HEK293 (cell line): Measurements from ENCODE around the gene SULT1C4.

ENCODE experiments used
- CTCF ChIA-PET: fragments of 350-600 bp; formaldehyde crosslinking; extraction: SDS; loops from one replicate; lab custom pipeline; 2021; ENCODE audit warnings: antibody characterized with exemption; lab: Yijun Ruan, JAX
- POLR2A ChIA-PET: fragments of 300-600 bp; formaldehyde crosslinking; extraction: SDS; loops from one replicate; lab custom pipeline; 2020; ENCODE audit warnings: antibody characterized with exemption, inconsistent platforms; lab: Yijun Ruan, JAX
- H3K27ac ChIP-seq: fragments of 200-500 bp; sonication (Bioruptor generic); 2 replicates; pipeline ENCODE4 v1.5.1; 2014; ENCODE audit warnings: low read depth, low read length, control low read depth, inconsistent platforms; ENCODE audit errors: extremely low read depth
- H3K36me3 ChIP-seq, 2 experiments: fragments of 200-500 bp in 1 of 2; sonication (Bioruptor generic) in 1 of 2; 1 replicate in 1 of 2; 2 replicates in 1 of 2; pipeline ENCODE4 v1.5.1; 2014 to 2017; ENCODE audit warnings: inconsistent platforms in 2 of 2, low read length in 2 of 2; ENCODE audit not compliant: control insufficient read depth in 2 of 2, insufficient read depth in 1 of 2
- H3K4me1 ChIP-seq: fragments of 200-500 bp; sonication (Bioruptor generic); 2 replicates; pipeline ENCODE4 v1.5.1; 2014; ENCODE audit warnings: mild to moderate bottlenecking, low read length, inconsistent platforms; ENCODE audit not compliant: control insufficient read depth, insufficient read depth
- H3K4me3 ChIP-seq: 2 replicates; pipeline ENCODE4 v1.5.1; 2011; ENCODE audit warnings: low read depth, mild to moderate bottlenecking, control low read depth, low read length, moderate library complexity
- H3K9me3 ChIP-seq: fragments of 200-500 bp; sonication (Bioruptor generic); 2 replicates; pipeline ENCODE4 v1.5.1; 2014; ENCODE audit warnings: low read depth, low read length, inconsistent platforms; ENCODE audit not compliant: control insufficient read depth, insufficient read depth
- GLI4 ChIP-seq: fragments of 450-650 bp; formaldehyde crosslinking; IDR thresholded peaks from 2 replicates; pipeline ENCODE4 v1.5.1; 2016; ENCODE audit warnings: missing biosample characterization, missing genetic modification characterization
- HOXD13 ChIP-seq: sonication (generic); formaldehyde crosslinking; IDR thresholded peaks from 2 replicates; pipeline ENCODE4 v1.8.0; 2022; ENCODE audit warnings: missing genetic modification reagents, borderline replicate concordance
- INSM2 ChIP-seq: fragments of 450-650 bp; formaldehyde crosslinking; IDR thresholded peaks from 2 replicates; pipeline ENCODE4 v1.5.1; 2016; ENCODE audit warnings: missing biosample characterization, missing genetic modification characterization
- KLF16 ChIP-seq: fragments of 450-650 bp; formaldehyde crosslinking; IDR thresholded peaks from 2 replicates; pipeline ENCODE4 v1.5.1; 2017; ENCODE audit warnings: missing biosample characterization, missing genetic modification characterization
- OVOL3 ChIP-seq: fragments of 450-650 bp; formaldehyde crosslinking; IDR thresholded peaks from 2 replicates; pipeline ENCODE4 v1.5.1; 2016; ENCODE audit warnings: missing biosample characterization, missing genetic modification characterization
- SALL2 ChIP-seq: fragments of 450-650 bp; formaldehyde crosslinking; IDR thresholded peaks from 2 replicates; pipeline ENCODE4 v1.5.0; 2017; ENCODE audit warnings: missing biosample characterization, mild to moderate bottlenecking, missing genetic modification characterization, borderline replicate concordance
- SCRT2 ChIP-seq: fragments of 450-650 bp; formaldehyde crosslinking; IDR thresholded peaks from 2 replicates; pipeline ENCODE4 v1.5.1; 2016; ENCODE audit warnings: missing biosample characterization, missing genetic modification characterization
- YY1 ChIP-seq: fragments of 450-650 bp; formaldehyde crosslinking; IDR thresholded peaks from 2 replicates; pipeline ENCODE4 v1.5.1; 2018; ENCODE audit warnings: missing biosample characterization, missing genetic modification characterization
- YY2 ChIP-seq: fragments of 450-650 bp; formaldehyde crosslinking; IDR thresholded peaks from 2 replicates; pipeline ENCODE4 v1.5.1; 2016; ENCODE audit warnings: missing biosample characterization, missing genetic modification characterization
- ZNF133 ChIP-seq: fragments of 450-650 bp; formaldehyde crosslinking; IDR thresholded peaks from 2 replicates; pipeline ENCODE4 v1.5.1; 2016; ENCODE audit warnings: missing biosample characterization, missing genetic modification characterization
- ZNF157 ChIP-seq: fragments of 450-650 bp; formaldehyde crosslinking; IDR thresholded peaks from 2 replicates; pipeline ENCODE4 v1.5.1; 2016; ENCODE audit warnings: missing biosample characterization, missing genetic modification characterization
- ZNF202 ChIP-seq: fragments of 450-650 bp; formaldehyde crosslinking; IDR thresholded peaks from 2 replicates; pipeline ENCODE4 v1.5.1; 2016; ENCODE audit warnings: missing biosample characterization, missing genetic modification characterization, borderline replicate concordance
- ZNF223 ChIP-seq: fragments of 450-650 bp; formaldehyde crosslinking; IDR thresholded peaks from 2 replicates; pipeline ENCODE4 v1.5.1; 2016; ENCODE audit warnings: missing biosample characterization, missing genetic modification characterization
- ZNF292 ChIP-seq: fragments of 450-650 bp; formaldehyde crosslinking; IDR thresholded peaks from 2 replicates; pipeline ENCODE4 v1.5.1; 2016; ENCODE audit warnings: low read depth, missing biosample characterization, missing genetic modification characterization, borderline replicate concordance
- ZNF362 ChIP-seq: fragments of 450-650 bp; formaldehyde crosslinking; IDR thresholded peaks from 2 replicates; pipeline ENCODE4 v1.5.1; 2016; ENCODE audit warnings: missing biosample characterization, missing genetic modification characterization
- ZNF433 ChIP-seq: fragments of 450-650 bp; formaldehyde crosslinking; IDR thresholded peaks from 2 replicates; pipeline ENCODE4 v1.5.1; 2016; ENCODE audit warnings: missing biosample characterization, missing genetic modification characterization, low read depth
- ZNF521 ChIP-seq: fragments of 450-650 bp; formaldehyde crosslinking; IDR thresholded peaks from 2 replicates; pipeline ENCODE4 v1.5.1; 2017; ENCODE audit warnings: missing biosample characterization, mild to moderate bottlenecking, missing genetic modification characterization
- ZNF544 ChIP-seq: fragments of 450-650 bp; formaldehyde crosslinking; IDR thresholded peaks from 2 replicates; pipeline ENCODE4 v1.5.0; 2017; ENCODE audit warnings: missing biosample characterization, missing genetic modification characterization
- ZNF561 ChIP-seq: fragments of 450-650 bp; IDR thresholded peaks from 2 replicates; pipeline ENCODE4 v1.5.1; 2018; ENCODE audit warnings: missing biosample characterization, missing genetic modification characterization, borderline replicate concordance
- ZNF585B ChIP-seq: fragments of 450-650 bp; formaldehyde crosslinking; IDR thresholded peaks from 2 replicates; pipeline ENCODE4 v1.5.1; 2016; ENCODE audit warnings: missing biosample characterization, missing genetic modification characterization
- ZNF596 ChIP-seq: fragments of 450-650 bp; IDR thresholded peaks from 2 replicates; pipeline ENCODE4 v1.5.0; 2018; ENCODE audit warnings: missing biosample characterization, mild to moderate bottlenecking, missing genetic modification characterization, moderate library complexity
- ZNF670 ChIP-seq: fragments of 450-650 bp; formaldehyde crosslinking; IDR thresholded peaks from 2 replicates; pipeline ENCODE4 v1.5.1; 2016; ENCODE audit warnings: missing biosample characterization, missing genetic modification characterization, low read depth
- ZNF701 ChIP-seq: fragments of 450-650 bp; formaldehyde crosslinking; IDR thresholded peaks from 2 replicates; pipeline ENCODE4 v1.5.1; 2016; ENCODE audit warnings: missing biosample characterization, missing genetic modification characterization
- ZNF768 ChIP-seq: fragments of 450-650 bp; formaldehyde crosslinking; IDR thresholded peaks from 2 replicates; pipeline ENCODE4 v1.5.1; 2018; ENCODE audit warnings: missing biosample characterization, mild to moderate bottlenecking, missing genetic modification characterization
- ZNF843 ChIP-seq: fragments of 450-650 bp; formaldehyde crosslinking; IDR thresholded peaks from 2 replicates; pipeline ENCODE4 v1.5.1; 2016; ENCODE audit warnings: missing biosample characterization, missing genetic modification characterization
- ZSCAN23 ChIP-seq: fragments of 450-650 bp; formaldehyde crosslinking; IDR thresholded peaks from 2 replicates; pipeline ENCODE4 v1.5.1; 2016; ENCODE audit warnings: missing biosample characterization, missing genetic modification characterization
- TF ChIP-seq, protein P1 (sequence below): fragments of 450-650 bp; formaldehyde crosslinking; IDR thresholded peaks from 2 replicates; pipeline ENCODE4; 2016; ENCODE audit warnings: missing biosample characterization, missing genetic modification characterization
- TF ChIP-seq, protein P2 (sequence below): fragments of 450-650 bp; formaldehyde crosslinking; IDR thresholded peaks from 2 replicates; pipeline ENCODE4 v1.5.1; 2016; ENCODE audit warnings: missing biosample characterization, missing genetic modification characterization

SULT1C4 gene

GRCh38 chr2:108382196-108382595, 4.4 kb downstream of the SULT1C4 start (continued):
- TF ChIP-seq ZNF596 (no peak), YY1 (tag by site-specific recombination) (no peak), ZNF433 (no peak), ZNF133 (tag by site-specific recombination) (no peak), ZNF521 (tag by site-specific recombination) (no peak), ZNF768 (no peak), ZNF585B (tag by site-specific recombination) (no peak), ZNF223 (tag by site-specific recombination) (no peak), ZNF843 (tag by site-specific recombination) (no peak)
- TF ChIP-seq, protein P1, sequence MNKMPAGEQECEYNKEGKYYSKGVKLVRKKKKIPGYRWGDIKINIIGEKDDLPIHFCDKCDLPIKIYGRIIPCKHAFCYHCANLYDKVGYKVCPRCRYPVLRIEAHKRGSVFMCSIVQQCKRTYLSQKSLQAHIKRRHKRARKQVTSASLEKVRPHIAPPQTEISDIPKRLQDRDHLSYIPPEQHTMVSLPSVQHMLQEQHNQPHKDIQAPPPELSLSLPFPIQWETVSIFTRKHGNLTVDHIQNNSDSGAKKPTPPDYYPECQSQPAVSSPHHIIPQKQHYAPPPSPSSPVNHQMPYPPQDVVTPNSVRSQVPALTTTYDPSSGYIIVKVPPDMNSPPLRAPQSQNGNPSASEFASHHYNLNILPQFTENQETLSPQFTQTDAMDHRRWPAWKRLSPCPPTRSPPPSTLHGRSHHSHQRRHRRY (tag by site-specific recombination), result no peak

DNA sequence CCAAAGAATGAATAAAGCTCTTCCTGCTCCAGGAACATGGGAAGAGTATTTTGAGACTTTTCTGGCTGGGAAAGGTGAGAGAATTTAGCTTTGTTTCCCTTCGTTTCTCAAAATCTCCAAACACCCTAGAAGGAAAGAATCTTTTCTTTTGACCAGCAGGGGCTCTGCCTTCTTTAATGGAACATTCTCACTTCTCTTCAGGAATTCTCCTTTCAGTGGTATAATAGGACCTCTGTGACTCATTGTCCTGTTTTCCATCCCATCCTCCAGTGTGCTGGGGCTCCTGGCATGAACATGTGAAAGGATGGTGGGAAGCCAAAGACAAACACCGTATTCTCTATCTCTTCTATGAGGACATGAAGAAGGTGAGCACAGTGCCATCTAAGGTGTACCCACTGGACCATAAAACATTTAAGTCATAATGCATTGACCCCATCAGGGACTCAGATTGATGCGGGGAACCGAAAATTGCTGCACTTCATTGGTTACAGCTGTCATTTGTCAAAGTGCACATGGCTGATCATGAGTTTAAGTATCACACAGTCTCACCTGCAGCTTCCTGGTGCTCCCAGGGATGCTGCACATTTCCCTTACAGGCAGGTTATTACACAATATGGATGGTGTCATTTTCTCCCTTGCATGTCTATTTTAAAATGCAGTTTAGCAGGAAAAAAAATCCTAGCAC, 5.5 kb downstream of the SULT1C4 start:
- Histone ChIP-seq H3K36me3 (peaks cover 0 to 66% of the 10 kb centered on the region in 2 experiments; a peak in 2 of 3 replicates), H3K4me1 (peaks cover 3% of the 10 kb centered on the region; the same call in 1 of the 2 replicates), H3K4me3 (no peak overlapping the region), H3K9me3 (no peaks in the 10 kb centered on the region), H3K27ac (no peak overlapping the region)
- TF ChIP-seq ZNF133 (tag by site-specific recombination) (no peak), OVOL3 (tag by site-specific recombination) (no peak), HOXD13 (no peak), GLI4 (no peak), SALL2 (tag by site-specific recombination) (no peak), ZNF157 (tag by site-specific recombination) (no peak), ZNF561 (tag by site-specific recombination) (no peak), KLF16 (tag by site-specific recombination) (no peak), ZNF292 (tag by site-specific recombination) (no peak), ZNF544 (tag by site-specific recombination) (no peak), ZNF202 (tag by site-specific recombination) (no peak), INSM2 (no peak), ZNF362 (tag by site-specific recombination) (no peak), SCRT2 (tag by site-specific recombination) (no peak), ZNF701 (tag by site-specific recombination) (no peak), YY2 (tag by site-specific recombination) (no peak), ZNF670 (tag by site-specific recombination) (no peak), ZSCAN23 (no peak)
- TF ChIP-seq, protein P2, sequence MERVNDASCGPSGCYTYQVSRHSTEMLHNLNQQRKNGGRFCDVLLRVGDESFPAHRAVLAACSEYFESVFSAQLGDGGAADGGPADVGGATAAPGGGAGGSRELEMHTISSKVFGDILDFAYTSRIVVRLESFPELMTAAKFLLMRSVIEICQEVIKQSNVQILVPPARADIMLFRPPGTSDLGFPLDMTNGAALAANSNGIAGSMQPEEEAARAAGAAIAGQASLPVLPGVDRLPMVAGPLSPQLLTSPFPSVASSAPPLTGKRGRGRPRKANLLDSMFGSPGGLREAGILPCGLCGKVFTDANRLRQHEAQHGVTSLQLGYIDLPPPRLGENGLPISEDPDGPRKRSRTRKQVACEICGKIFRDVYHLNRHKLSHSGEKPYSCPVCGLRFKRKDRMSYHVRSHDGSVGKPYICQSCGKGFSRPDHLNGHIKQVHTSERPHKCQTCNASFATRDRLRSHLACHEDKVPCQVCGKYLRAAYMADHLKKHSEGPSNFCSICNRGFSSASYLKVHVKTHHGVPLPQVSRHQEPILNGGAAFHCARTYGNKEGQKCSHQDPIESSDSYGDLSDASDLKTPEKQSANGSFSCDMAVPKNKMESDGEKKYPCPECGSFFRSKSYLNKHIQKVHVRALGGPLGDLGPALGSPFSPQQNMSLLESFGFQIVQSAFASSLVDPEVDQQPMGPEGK, result no peak
- POLR2A ChIA-PET, result interaction anchor here (0.8 kb wide), 1 partner anchor 14 kb away, joined by 4 read pairs; no protein-coding TSS in a partner anchor
- CTCF ChIA-PET, result interaction anchor here (0.6 to 1.1 kb wide), 3 partner anchors 22 to 93 kb away, joined by 3 read pairs; no protein-coding TSS in a partner anchor
